WTC11 (cell line): ENCODE measurements around the gene HLTF.
"Not testable (repeated sequence)": the region's sequence is repeated elsewhere in the genome, so short reads cannot be mapped to it uniquely, and the experiment has no call there.

Experiments used
- CREB1 ChIP-seq: sonication (generic); formaldehyde crosslinking; IDR thresholded peaks from 2 replicates; pipeline ENCODE4 v1.8.0; 2023; ENCODE audit warnings: mild to moderate bottlenecking, missing genetic modification reagents
- FOXJ3 ChIP-seq: sonication (generic); formaldehyde crosslinking; IDR thresholded peaks from 2 replicates; pipeline ENCODE4 v1.9.0; 2021; ENCODE audit warnings: missing genetic modification reagents, mild to moderate bottlenecking, borderline replicate concordance
- IRF2 ChIP-seq: sonication (generic); formaldehyde crosslinking; IDR thresholded peaks from 2 replicates; pipeline ENCODE4 v1.8.0; 2022; ENCODE audit warnings: low read depth, missing genetic modification reagents, borderline replicate concordance
- KAT7 ChIP-seq: sonication (generic); formaldehyde crosslinking; IDR thresholded peaks from 2 replicates; pipeline ENCODE4 v1.8.1; 2023; ENCODE audit warnings: missing genetic modification reagents, mild to moderate bottlenecking, borderline replicate concordance
- TCF7 ChIP-seq: sonication (generic); formaldehyde crosslinking; IDR thresholded peaks from 2 replicates; pipeline ENCODE4 v1.8.0; 2022; ENCODE audit warnings: mild to moderate bottlenecking, low read depth, missing genetic modification reagents, moderate library complexity
- ZNF416 ChIP-seq: fragments of 250-450 bp; sonication (Bioruptor Pico); IDR thresholded peaks from 2 replicates; pipeline ENCODE4 v1.9.0; 2021; ENCODE audit warnings: mild to moderate bottlenecking, inconsistent platforms
- ZNF423 ChIP-seq: fragments of 250-450 bp; sonication (Bioruptor Pico); IDR thresholded peaks from 2 replicates; pipeline ENCODE4 v2.1.2; 2022; ENCODE audit warnings: mild to moderate bottlenecking, moderate library complexity
- TF ChIP-seq, protein P1 (sequence below): fragments of 250-450 bp; sonication (Bioruptor Pico); IDR thresholded peaks from 2 replicates; pipeline ENCODE4 v1.8.0; 2021; ENCODE audit warnings: mild to moderate bottlenecking
- TF ChIP-seq, protein P2 (sequence below): sonication (generic); formaldehyde crosslinking; IDR thresholded peaks from 2 replicates; pipeline ENCODE4 v1.8.1; 2023; ENCODE audit warnings: mild to moderate bottlenecking, missing genetic modification reagents, borderline replicate concordance
- TF ChIP-seq, protein P3 (sequence below): sonication (generic); formaldehyde crosslinking; conservative IDR thresholded peaks from 2 replicates; pipeline ENCODE4 v1.8.1; 2022; ENCODE audit warnings: mild to moderate bottlenecking, missing genetic modification reagents
- TF ChIP-seq, protein P4 (sequence below): fragments of 200-600 bp; IDR thresholded peaks from 2 replicates; pipeline ENCODE4 v1.8.0; 2022; ENCODE audit warnings: antibody characterized with exemption
- TF ChIP-seq, protein P5 (sequence below): sonication (generic); formaldehyde crosslinking; IDR thresholded peaks from 2 replicates; pipeline ENCODE4 v1.8.0; 2022; ENCODE audit warnings: mild to moderate bottlenecking, missing genetic modification reagents
- TF ChIP-seq, protein P6 (sequence below): sonication (generic); formaldehyde crosslinking; IDR thresholded peaks from 2 replicates; pipeline ENCODE4 v1.8.1; 2022; ENCODE audit warnings: low read depth, missing genetic modification reagents, borderline replicate concordance
- TF ChIP-seq, protein P7 (sequence below): fragments of 250-450 bp; sonication (Bioruptor Pico); conservative IDR thresholded peaks from 2 replicates; pipeline ENCODE4 v1.9.0; 2021; ENCODE audit warnings: mild to moderate bottlenecking

DNA sequence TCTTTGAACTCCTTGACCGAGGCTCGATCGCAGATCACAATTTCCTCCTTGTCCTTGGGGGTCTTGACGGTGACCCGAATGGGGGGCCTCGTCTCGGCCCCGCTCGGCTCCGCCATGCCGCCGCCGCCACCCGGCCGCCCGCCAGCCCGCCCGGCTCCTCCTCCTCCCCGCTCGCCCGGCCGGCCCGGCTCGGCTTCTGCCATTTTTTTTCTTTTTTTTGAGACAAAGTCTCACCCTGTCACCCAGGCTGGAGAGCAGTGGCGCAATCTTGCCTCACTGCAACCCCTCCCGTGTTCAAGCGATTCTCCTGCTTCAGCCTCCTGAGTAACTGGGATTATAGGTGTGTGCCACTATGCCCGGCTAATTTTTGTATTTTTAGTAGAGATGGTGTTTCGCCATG is 98.8 kb downstream of the HLTF start:
- TF ChIP-seq, protein P1, sequence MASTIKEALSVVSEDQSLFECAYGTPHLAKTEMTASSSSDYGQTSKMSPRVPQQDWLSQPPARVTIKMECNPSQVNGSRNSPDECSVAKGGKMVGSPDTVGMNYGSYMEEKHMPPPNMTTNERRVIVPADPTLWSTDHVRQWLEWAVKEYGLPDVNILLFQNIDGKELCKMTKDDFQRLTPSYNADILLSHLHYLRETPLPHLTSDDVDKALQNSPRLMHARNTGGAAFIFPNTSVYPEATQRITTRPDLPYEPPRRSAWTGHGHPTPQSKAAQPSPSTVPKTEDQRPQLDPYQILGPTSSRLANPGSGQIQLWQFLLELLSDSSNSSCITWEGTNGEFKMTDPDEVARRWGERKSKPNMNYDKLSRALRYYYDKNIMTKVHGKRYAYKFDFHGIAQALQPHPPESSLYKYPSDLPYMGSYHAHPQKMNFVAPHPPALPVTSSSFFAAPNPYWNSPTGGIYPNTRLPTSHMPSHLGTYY (CRISPR knock-in tag): not testable (repeated sequence)
- not testable (repeated sequence) for TF ChIP-seq CREB1; IRF2; FOXJ3; ZNF423; ZNF416 (CRISPR knock-in tag); KAT7; TCF7 (CRISPR knock-in tag)
- TF ChIP-seq, protein P2, sequence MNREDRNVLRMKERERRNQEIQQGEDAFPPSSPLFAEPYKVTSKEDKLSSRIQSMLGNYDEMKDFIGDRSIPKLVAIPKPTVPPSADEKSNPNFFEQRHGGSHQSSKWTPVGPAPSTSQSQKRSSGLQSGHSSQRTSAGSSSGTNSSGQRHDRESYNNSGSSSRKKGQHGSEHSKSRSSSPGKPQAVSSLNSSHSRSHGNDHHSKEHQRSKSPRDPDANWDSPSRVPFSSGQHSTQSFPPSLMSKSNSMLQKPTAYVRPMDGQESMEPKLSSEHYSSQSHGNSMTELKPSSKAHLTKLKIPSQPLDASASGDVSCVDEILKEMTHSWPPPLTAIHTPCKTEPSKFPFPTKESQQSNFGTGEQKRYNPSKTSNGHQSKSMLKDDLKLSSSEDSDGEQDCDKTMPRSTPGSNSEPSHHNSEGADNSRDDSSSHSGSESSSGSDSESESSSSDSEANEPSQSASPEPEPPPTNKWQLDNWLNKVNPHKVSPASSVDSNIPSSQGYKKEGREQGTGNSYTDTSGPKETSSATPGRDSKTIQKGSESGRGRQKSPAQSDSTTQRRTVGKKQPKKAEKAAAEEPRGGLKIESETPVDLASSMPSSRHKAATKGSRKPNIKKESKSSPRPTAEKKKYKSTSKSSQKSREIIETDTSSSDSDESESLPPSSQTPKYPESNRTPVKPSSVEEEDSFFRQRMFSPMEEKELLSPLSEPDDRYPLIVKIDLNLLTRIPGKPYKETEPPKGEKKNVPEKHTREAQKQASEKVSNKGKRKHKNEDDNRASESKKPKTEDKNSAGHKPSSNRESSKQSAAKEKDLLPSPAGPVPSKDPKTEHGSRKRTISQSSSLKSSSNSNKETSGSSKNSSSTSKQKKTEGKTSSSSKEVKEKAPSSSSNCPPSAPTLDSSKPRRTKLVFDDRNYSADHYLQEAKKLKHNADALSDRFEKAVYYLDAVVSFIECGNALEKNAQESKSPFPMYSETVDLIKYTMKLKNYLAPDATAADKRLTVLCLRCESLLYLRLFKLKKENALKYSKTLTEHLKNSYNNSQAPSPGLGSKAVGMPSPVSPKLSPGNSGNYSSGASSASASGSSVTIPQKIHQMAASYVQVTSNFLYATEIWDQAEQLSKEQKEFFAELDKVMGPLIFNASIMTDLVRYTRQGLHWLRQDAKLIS (CRISPR knock-in tag): not testable (repeated sequence)
- TF ChIP-seq, protein P3, sequence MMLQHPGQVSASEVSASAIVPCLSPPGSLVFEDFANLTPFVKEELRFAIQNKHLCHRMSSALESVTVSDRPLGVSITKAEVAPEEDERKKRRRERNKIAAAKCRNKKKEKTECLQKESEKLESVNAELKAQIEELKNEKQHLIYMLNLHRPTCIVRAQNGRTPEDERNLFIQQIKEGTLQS: not testable (repeated sequence)
- TF ChIP-seq, protein P4, sequence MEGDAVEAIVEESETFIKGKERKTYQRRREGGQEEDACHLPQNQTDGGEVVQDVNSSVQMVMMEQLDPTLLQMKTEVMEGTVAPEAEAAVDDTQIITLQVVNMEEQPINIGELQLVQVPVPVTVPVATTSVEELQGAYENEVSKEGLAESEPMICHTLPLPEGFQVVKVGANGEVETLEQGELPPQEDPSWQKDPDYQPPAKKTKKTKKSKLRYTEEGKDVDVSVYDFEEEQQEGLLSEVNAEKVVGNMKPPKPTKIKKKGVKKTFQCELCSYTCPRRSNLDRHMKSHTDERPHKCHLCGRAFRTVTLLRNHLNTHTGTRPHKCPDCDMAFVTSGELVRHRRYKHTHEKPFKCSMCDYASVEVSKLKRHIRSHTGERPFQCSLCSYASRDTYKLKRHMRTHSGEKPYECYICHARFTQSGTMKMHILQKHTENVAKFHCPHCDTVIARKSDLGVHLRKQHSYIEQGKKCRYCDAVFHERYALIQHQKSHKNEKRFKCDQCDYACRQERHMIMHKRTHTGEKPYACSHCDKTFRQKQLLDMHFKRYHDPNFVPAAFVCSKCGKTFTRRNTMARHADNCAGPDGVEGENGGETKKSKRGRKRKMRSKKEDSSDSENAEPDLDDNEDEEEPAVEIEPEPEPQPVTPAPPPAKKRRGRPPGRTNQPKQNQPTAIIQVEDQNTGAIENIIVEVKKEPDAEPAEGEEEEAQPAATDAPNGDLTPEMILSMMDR: not testable (repeated sequence)
- TF ChIP-seq, protein P5, sequence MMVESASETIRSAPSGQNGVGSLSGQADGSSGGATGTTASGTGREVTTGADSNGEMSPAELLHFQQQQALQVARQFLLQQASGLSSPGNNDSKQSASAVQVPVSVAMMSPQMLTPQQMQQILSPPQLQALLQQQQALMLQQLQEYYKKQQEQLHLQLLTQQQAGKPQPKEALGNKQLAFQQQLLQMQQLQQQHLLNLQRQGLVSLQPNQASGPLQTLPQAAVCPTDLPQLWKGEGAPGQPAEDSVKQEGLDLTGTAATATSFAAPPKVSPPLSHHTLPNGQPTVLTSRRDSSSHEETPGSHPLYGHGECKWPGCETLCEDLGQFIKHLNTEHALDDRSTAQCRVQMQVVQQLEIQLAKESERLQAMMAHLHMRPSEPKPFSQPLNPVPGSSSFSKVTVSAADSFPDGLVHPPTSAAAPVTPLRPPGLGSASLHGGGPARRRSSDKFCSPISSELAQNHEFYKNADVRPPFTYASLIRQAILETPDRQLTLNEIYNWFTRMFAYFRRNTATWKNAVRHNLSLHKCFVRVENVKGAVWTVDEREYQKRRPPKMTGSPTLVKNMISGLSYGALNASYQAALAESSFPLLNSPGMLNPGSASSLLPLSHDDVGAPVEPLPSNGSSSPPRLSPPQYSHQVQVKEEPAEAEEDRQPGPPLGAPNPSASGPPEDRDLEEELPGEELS (CRISPR knock-in tag): not testable (repeated sequence)
- TF ChIP-seq, protein P6, sequence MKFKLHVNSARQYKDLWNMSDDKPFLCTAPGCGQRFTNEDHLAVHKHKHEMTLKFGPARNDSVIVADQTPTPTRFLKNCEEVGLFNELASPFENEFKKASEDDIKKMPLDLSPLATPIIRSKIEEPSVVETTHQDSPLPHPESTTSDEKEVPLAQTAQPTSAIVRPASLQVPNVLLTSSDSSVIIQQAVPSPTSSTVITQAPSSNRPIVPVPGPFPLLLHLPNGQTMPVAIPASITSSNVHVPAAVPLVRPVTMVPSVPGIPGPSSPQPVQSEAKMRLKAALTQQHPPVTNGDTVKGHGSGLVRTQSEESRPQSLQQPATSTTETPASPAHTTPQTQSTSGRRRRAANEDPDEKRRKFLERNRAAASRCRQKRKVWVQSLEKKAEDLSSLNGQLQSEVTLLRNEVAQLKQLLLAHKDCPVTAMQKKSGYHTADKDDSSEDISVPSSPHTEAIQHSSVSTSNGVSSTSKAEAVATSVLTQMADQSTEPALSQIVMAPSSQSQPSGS: not testable (repeated sequence)
- TF ChIP-seq, protein P7, sequence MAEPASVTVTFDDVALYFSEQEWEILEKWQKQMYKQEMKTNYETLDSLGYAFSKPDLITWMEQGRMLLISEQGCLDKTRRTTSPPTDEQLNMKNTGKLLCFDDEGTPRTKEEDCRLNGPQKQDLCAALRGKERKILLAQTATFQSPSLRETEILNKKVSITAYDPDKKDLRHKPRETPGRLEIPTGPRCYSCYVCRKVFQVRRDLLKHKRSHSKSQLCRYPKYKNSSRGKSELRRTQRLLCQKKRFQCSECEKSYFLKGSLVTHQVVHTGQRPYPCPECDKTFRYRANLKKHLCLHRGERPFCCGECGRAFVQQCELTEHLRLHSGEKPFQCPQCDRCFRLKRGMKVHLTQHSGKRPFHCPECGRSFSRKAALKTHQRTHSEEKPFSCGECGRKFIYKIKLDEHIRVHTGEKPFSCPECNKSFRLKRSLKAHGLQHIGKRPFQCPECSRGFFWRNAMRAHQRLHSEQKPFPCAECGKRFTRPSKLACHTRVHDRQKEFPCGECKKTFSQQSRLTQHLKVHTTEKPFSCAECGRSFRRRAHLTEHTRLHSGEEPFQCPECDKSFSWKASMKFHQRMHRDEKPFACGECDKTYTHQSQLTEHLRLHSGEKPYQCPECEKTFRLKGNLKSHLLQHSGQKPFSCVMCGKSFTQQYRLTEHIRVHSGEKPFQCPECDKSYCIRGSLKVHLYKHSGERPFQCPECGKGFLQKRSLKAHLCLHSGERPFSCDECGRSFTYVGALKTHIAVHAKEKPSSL: not testable (repeated sequence)
